ENCODE data around the gene DOCK1.
"Not testable (repeated sequence)": the region's sequence is repeated elsewhere in the genome, so short reads cannot be mapped to it uniquely, and the experiment has no call there.

The DOCK1 gene

GRCh38 chr10:126876456-126876855 is 28.8 kb upstream of the DOCK1 start:
- no peak overlapping the region for H3K4me3 ChIP-seq (ENCODE audit: low read depth, low read length)
- no peak for TF ChIP-seq CTCF (IDR thresholded peaks at IDR 0.05; ENCODE audit: control insufficient read depth, extremely low read depth, insufficient read depth)
- no peak for DNase-seq (ENCODE audit: low read depth)

GRCh38 chr10:126877390-126877789 is 27.8 kb upstream of the DOCK1 start:
- no peak for DNase-seq (ENCODE audit: low read depth)
- H3K4me3 ChIP-seq (ENCODE audit: low read depth, low read length) = no peak overlapping the region
- TF ChIP-seq CTCF (IDR thresholded peaks at IDR 0.05; ENCODE audit: control insufficient read depth, extremely low read depth, insufficient read depth) = no peak

- H3K4me3 ChIP-seq (ENCODE audit: low read depth, low read length) = no peak overlapping the region
- no peak for DNase-seq (ENCODE audit: low read depth)
- no peak for TF ChIP-seq CTCF (IDR thresholded peaks at IDR 0.05; ENCODE audit: control insufficient read depth, extremely low read depth, insufficient read depth)
Observed at GRCh38 chr10:126878594-126878993, 26.6 kb upstream of the DOCK1 start.

GRCh38 chr10:126880926-126881325 is 24.3 kb upstream of the DOCK1 start:
- no peak overlapping the region for H3K4me3 ChIP-seq (ENCODE audit: low read depth, low read length)
- no peak for DNase-seq (ENCODE audit: low read depth)
- no peak for TF ChIP-seq CTCF (IDR thresholded peaks at IDR 0.05; ENCODE audit: control insufficient read depth, extremely low read depth, insufficient read depth)

GRCh38 chr10:126882055-126882454 is 23.2 kb upstream of the DOCK1 start:
- DNase-seq (ENCODE audit: low read depth); H3K4me3 ChIP-seq (ENCODE audit: low read depth, low read length): not testable (repeated sequence)

- not testable (repeated sequence) for DNase-seq (ENCODE audit: low read depth); H3K4me3 ChIP-seq (ENCODE audit: low read depth, low read length)
Observed at GRCh38 chr10:126888436-126888835, 16.8 kb upstream of the DOCK1 start.

- no peak for TF ChIP-seq CTCF (IDR thresholded peaks at IDR 0.05; ENCODE audit: control insufficient read depth, extremely low read depth, insufficient read depth)
- H3K4me3 ChIP-seq (ENCODE audit: low read depth, low read length) = no peak overlapping the region
- DNase-seq (ENCODE audit: low read depth) = no peak
Observed at GRCh38 chr10:126889421-126889820, 15.8 kb upstream of the DOCK1 start.

GRCh38 chr10:126890797-126891196 is 14.4 kb upstream of the DOCK1 start:
- H3K4me3 ChIP-seq (ENCODE audit: low read depth, low read length) = not testable (repeated sequence)

More at GRCh38 chr10:126890797-126891196, 14.4 kb upstream of the DOCK1 start:
- DNase-seq (ENCODE audit: low read depth) = not testable (repeated sequence)

Data from LNCaP clone FGC (cell line).